ENCODE measurements around the gene KHDC4. TPM values are rescaled to one million over a fixed set of nuclear protein-coding genes. Genes with fewer than 3 reads are reported as not detected.

Gene KHDC4
- total and polyA plus RNA-seq, 2 of the 4 experiments (the other 2 are of a cell fraction), result 28.0 to 29.9 TPM

- Histone ChIP-seq H3K4me2 (ENCODE audit: low read depth, low read length) (peak overlapping the region; percentile 24; the same call in 1 of the 2 replicates), H2BK120ac (ENCODE audit: low read depth, low read length) (peak overlapping the region; percentile 26; the same call in 1 of the 2 replicates), H3K56ac (ENCODE audit: extremely low read depth, insufficient read depth, low read length) (no peak overlapping the region), H3K4me1 (ENCODE audit: control insufficient read depth, insufficient read depth, low read length) (peaks cover 44% of the 10 kb centered on the region), H3K4ac (ENCODE audit: low read depth, low read length) (peak overlapping the region; percentile 73), H4K91ac (ENCODE audit: insufficient read depth, low read depth, low read length) (no peak overlapping the region), H2BK20ac (ENCODE audit: low read depth, low read length) (no peak overlapping the region), H4K8ac (ENCODE audit: low read depth in 2 of 2, low read length in 2 of 2) (peak overlapping the region in 1 of 2 experiments; percentile 12; a peak in 2 of 4 replicates), H3K9me1 (ENCODE audit: insufficient read depth, low read length) (peaks cover 43% of the 10 kb centered on the region), H2BK5ac (ENCODE audit: low read depth, low read length, poor library complexity, severe bottlenecking) (peak overlapping the region; percentile 67), H3K27ac (ENCODE audit: insufficient read depth, low read length) (peak overlapping the region; percentile 82), H3K4me3 (ENCODE audit: insufficient read depth, low read depth, low read length) (no peak overlapping the region), H3K9ac (ENCODE audit: low read depth, low read length) (peak overlapping the region; percentile 25), H2AK9ac (replicated peaks; ENCODE audit: low read depth, low read length, poor library complexity) (peak overlapping the region; percentile 47), H4K5ac (ENCODE audit: low read depth, low read length) (no peak overlapping the region), H3K79me1 (ENCODE audit: low read depth in 1 of 2, low read length in 2 of 2) (peaks cover 37 to 80% of the 10 kb centered on the region in 2 experiments), H3K14ac (replicated peaks; ENCODE audit: low read depth, low read length) (peak overlapping the region; percentile 88; the same call in 1 of the 2 replicates), H2AK5ac (ENCODE audit: low read depth, low read length) (peak overlapping the region; percentile 78; the same call in 1 of the 2 replicates), H3K27me3 (ENCODE audit: control insufficient read depth, insufficient read depth, low read length) (no peaks in the 10 kb centered on the region), H3K23ac (ENCODE audit: low read depth, low read length) (peak overlapping the region; percentile 82), H4K20me1 (ENCODE audit: insufficient read depth, low read length) (peaks cover 88% of the 10 kb centered on the region), H3K36me3 (ENCODE audit: control insufficient read depth, insufficient read depth, low read length) (peaks cover 63% of the 10 kb centered on the region), H2BK15ac (ENCODE audit: low read depth, low read length) (0 out of 3 replicates have a peak overlapping the region, but pooled peaks have one; percentile 19), H3K18ac (ENCODE audit: low read depth, low read length) (peak overlapping the region; percentile 0; the same call in 1 of the 2 replicates), H2AFZ (replicated peaks; ENCODE audit: low read length, poor library complexity) (no peak overlapping the region), H3K9me3 (ENCODE audit: control insufficient read depth, insufficient read depth, low read length) (no peaks in the 10 kb centered on the region)
- TF ChIP-seq NFE2L2 (IDR thresholded peaks at IDR 0.05; ENCODE audit: low read depth, low read length) (no peak), USF2 (IDR thresholded peaks at IDR 0.05; ENCODE audit: low read depth, low read length) (no peak), SMC3 (IDR thresholded peaks at IDR 0.05; ENCODE audit: low read depth, low read length) (no peak), MAFK (IDR thresholded peaks at IDR 0.05; ENCODE audit: low read depth, low read length) (no peak), MAZ (IDR thresholded peaks at IDR 0.05; ENCODE audit: borderline replicate concordance, low read depth, low read length) (no peak), RCOR1 (IDR thresholded peaks at IDR 0.05; ENCODE audit: insufficient replicate concordance, low read length) (no peak), RFX5 (IDR thresholded peaks at IDR 0.05; ENCODE audit: low read depth, low read length) (no peak), CTCF (conservative IDR thresholded peaks at IDR 0.05; ENCODE audit: low read depth, low read length) (no peak), ELK1 (IDR thresholded peaks at IDR 0.05; ENCODE audit: borderline replicate concordance, low read depth, low read length) (no peak), CEBPB (IDR thresholded peaks at IDR 0.05; ENCODE audit: low read depth, low read length) (no peak), RAD21 (IDR thresholded peaks at IDR 0.05; ENCODE audit: low read length) (no peak), MXI1 (IDR thresholded peaks at IDR 0.05; ENCODE audit: borderline replicate concordance, low read depth, low read length) (no peak), BHLHE40 (IDR thresholded peaks at IDR 0.05; ENCODE audit: low read depth, low read length) (no peak), CHD1 (IDR thresholded peaks at IDR 0.05; ENCODE audit: low read depth, low read length) (no peak), POLR2A (IDR thresholded peaks at IDR 0.05; ENCODE audit: low read depth, low read length) (no peak), FOS (IDR thresholded peaks at IDR 0.05; ENCODE audit: low read depth, low read length) (no peak)
- CTCF ChIA-PET, result interaction anchor here (0.6 to 1.4 kb wide), 4 partner anchors 9 to 21 kb away, joined by 4 to 6 read pairs (median 4); no protein-coding TSS in a partner anchor
- ATAC-seq (ENCODE audit: low read depth), result no peak
- WGBS, 2 experiments (ENCODE audit: extremely low coverage in 2 of 2, insufficient read length in 1 of 2), result no CpG with 5 or more reads among the region's 7 CpGs
- DNase-seq, result no peak
- POLR2A ChIA-PET (ENCODE audit: unreplicated experiment), result interaction anchor here (0.5 to 0.7 kb wide), 4 partner anchors 9 to 22 kb away, joined by 3 to 5 read pairs (median 3); partner anchors contain the start of gene ARHGEF2
- in situ Hi-C loops (cut with MboI; ENCODE audit: low sequenced_read_pairs), result no loop called here
- intact Hi-C loops (cut with micrococcal nuclease), result no loop called here
- dilution Hi-C loops (cut with HindIII; ENCODE audit: low sequenced_read_pairs, unreplicated experiment), result no loop called here
- no TSS peak for BruUV-seq (replicated peaks)
Observed at GRCh38 chr1:155968051-155968400, 33.8 kb upstream of the KHDC4 start.

Measured in IMR-90 (cell line).